Measurements from ENCODE around the gene SCRN2. TPM values are rescaled to one million over a fixed set of nuclear protein-coding genes. Genes with fewer than 3 reads are reported as not detected.

The SCRN2 gene
- total RNA-seq, 2 experiments from 2014 or later = 28.1 to 33.8 TPM

DNA sequence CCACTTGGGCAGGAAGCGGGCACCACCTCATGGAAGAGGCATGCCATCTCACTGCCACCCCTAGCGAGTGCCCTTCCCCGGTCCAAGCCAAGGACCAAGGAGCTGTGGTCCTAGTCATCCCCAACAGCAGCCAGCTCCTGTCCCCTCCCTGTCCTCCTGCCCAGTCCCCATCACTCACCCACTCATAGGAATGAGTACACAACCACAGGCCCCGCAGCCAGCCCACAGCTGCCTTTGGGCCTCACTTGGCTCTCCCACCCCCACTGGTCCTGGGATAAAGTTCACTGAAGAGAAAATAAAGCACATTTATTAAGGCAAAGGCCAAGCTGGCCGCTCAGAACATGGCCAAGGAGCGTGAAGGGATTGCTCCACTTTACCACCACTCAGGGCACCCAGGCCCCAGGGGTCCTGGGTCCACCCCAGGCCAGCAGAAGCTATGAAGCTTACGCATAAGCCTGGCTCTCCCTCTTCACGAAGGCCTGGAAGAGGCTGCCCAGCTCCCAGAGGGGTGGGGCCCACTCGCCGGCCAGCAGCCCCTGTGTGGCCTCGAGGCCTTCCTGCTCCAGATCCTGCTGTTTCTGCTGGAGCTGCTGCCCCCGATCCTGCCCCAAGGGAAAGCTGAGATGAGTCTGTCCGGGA lies 3.6 kb downstream of the SCRN2 start:
- ATAC-seq (no peak), DNase-seq (no peak)
- CTCF ChIA-PET = interaction anchor here (0.7 to 3.4 kb wide), 5 partner anchors 9 to 112 kb away, joined by 3 to 20 read pairs (median 4); partner anchors contain the start of gene OSBPL7
- H3K4me3 Mint-ChIP-seq = no peak overlapping the region
- H3K36me3 Mint-ChIP-seq = no peaks in the 10 kb centered on the region
- H3K27ac Mint-ChIP-seq = no peak overlapping the region
- H3K27me3 Mint-ChIP-seq = no peaks in the 10 kb centered on the region
- peaks cover 51% of the 10 kb centered on the region for H3K4me1 Mint-ChIP-seq
- no peaks in the 10 kb centered on the region for H3K9me3 Mint-ChIP-seq (ENCODE audit: low read depth)

DNA sequence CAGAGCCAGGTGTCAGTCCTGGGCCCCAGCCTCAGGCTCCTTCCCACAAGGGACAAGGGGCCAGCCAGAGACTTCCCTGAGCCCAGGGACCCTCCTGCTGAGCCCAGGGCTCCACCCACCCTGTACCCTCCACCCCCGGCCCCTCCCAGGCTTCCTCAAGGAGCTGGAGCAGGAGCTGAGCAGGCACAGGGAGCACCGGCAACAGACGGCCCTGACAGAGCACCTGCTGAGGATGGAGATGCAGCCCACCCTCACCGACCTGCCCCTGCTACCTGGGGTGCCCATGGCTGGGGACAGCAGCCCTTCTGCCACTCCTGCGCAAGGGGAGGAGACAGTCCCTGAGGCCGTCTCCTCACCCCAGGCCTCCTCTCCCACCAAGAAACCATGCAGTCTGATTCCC lies 4.5 kb downstream of the SCRN2 start:
- H3K4me3 Mint-ChIP-seq = no peak overlapping the region
- no peak overlapping the region for H3K27ac Mint-ChIP-seq
- no peaks in the 10 kb centered on the region for H3K9me3 Mint-ChIP-seq (ENCODE audit: low read depth)
- CTCF ChIA-PET = interaction anchor here (1.5 to 3.4 kb wide), 3 partner anchors 15 to 113 kb away, joined by 4 to 20 read pairs (median 5); partner anchors contain the start of gene OSBPL7
- H3K4me1 Mint-ChIP-seq = peaks cover 50% of the 10 kb centered on the region
- DNase-seq (no peak), ATAC-seq (no peak)
- no peaks in the 10 kb centered on the region for H3K36me3 Mint-ChIP-seq
- no peaks in the 10 kb centered on the region for H3K27me3 Mint-ChIP-seq

GRCh38 chr17:47834756-47835155 lies 6.3 kb downstream of the SCRN2 start:
- Mint-ChIP-seq H3K4me3 (no peak overlapping the region), H3K4me1 (peaks cover 47% of the 10 kb centered on the region), H3K27ac (peak overlapping the region; percentile 17), H3K36me3 (peaks cover 6% of the 10 kb centered on the region), H3K27me3 (no peaks in the 10 kb centered on the region), H3K9me3 (ENCODE audit: low read depth) (no peaks in the 10 kb centered on the region)
- no peak for ATAC-seq
- CTCF ChIA-PET = interaction anchor here (0.8 to 1.3 kb wide), 4 partner anchors 8 to 184 kb away, joined by 3 read pairs; partner anchors contain the start of gene SP6
- no peak for DNase-seq

GRCh38 chr17:47831934-47832327 lies 9.1 kb downstream of the SCRN2 start:
- Mint-ChIP-seq H3K9me3 (ENCODE audit: low read depth) (no peaks in the 10 kb centered on the region), H3K4me3 (peak overlapping the region; percentile 97), H3K27ac (peak overlapping the region; percentile 97), H3K4me1 (peaks cover 58% of the 10 kb centered on the region), H3K27me3 (no peaks in the 10 kb centered on the region), H3K36me3 (peaks cover 21% of the 10 kb centered on the region)
- DNase-seq (no peak), ATAC-seq (no peak)
- CTCF ChIA-PET = interaction anchor here (1.0 to 5.8 kb wide), 10 partner anchors 10 to 195 kb away, joined by 3 to 58 read pairs (median 4); partner anchors contain the start of genes CDK5RAP3, OSBPL7, SCRN2 and TBX21

DNA sequence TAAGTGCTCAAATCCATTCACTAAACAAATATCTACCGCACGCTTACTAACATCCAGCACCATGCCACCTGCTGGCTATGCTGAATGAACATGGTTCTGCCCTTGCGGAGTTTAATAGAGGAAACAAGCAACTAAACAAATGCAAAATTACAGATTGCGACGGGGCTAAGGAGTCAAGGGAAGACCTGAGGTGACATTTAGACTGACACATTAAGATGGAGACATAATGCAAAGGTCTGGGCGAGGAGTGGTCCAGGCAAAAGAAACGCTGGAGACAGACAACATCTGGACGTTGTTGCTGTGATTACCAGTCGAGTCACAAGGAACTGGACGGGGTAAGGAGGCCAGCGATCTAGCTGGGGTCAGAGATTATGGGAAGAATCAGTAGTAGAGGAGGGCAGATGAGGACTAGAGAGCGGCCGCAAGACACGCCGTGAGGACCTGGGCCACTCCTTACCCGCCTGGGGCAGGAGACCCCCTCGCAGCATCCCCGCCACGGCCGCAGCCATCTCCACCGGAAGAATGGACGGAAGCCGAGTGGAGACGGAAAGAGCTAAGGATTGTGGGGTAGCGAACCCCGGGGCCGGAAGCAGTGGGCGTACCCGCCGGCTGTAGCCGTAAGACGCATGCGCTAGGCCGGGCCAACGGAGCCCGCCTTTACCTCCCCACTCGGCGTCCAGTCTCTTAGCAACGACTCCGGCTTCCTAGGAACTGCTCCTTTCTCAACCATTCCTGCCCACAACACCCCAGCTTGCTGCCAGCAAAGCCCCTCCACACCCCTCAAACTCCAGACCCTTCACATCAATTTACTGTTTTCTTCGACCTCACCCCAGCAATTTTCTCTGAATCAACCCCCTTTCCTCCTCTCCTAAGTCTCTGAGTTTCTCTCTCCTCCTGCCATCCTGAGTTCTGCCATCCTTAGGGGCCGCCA lies 9.8 kb downstream of the SCRN2 start, which contains the start of the genes LRRC46 and MRPL10:
Gene LRRC46, plus strand, starts transcription at position 668 of the 931 bp plus-strand sequence. CDS start 320 bp downstream, outside the sequence.
Gene MRPL10, minus strand, starts transcription at position 539 of the 931 bp plus-strand sequence. Its CDS starts 30 bp downstream, at position 509.
- Mint-ChIP-seq H3K36me3 (peaks cover 27% of the 10 kb centered on the region), H3K9me3 (ENCODE audit: low read depth) (no peaks in the 10 kb centered on the region), H3K27ac (peak within 1 kb of the TSS; percentile 97), H3K27me3 (no peaks in the 10 kb centered on the region), H3K4me1 (peaks cover 58% of the 10 kb centered on the region), H3K4me3 (peak within 1 kb of the TSS; percentile 97)
- ATAC-seq (peak; percentile 82), DNase-seq (peak; percentile 95)
- CTCF ChIA-PET = interaction anchor here (0.6 to 5.8 kb wide), 14 partner anchors 9 to 196 kb away, joined by 3 to 58 read pairs (median 5); partner anchors contain the start of genes CDK5RAP3, OSBPL7, SCRN2 and SP2

DNA sequence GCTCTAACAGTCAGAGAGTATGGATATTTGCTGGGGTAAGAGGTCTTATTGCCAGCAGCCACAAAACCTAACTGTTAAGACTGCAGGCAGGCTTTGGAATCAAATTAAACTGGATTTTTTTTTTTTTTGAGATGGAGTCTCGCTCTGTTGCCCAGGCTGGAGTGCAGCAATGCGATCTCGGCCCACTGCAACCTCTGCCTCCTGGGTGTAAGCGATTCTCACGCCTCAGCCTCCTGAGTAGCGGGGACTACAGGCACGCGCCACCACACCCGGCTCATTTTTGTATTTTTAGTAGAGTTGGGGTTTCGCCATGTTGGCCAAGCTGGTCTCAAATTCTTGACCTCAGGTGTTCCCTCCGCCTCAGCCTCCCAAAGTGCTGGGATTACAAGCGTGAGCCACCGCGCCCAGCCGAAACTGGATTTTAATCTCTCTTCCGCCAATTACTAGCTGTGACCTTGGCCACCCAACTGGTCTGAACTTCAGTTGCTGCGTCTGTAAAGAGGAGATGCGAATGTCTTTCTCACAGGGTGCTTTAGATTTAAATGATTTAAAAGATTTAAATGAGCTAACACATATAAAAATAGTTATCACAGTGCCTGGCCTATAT lies 10.6 kb downstream of the SCRN2 start:
- Mint-ChIP-seq H3K4me1 (peaks cover 51% of the 10 kb centered on the region), H3K36me3 (peaks cover 31% of the 10 kb centered on the region), H3K4me3 (peak overlapping the region; percentile 97), H3K27me3 (no peaks in the 10 kb centered on the region), H3K27ac (peak overlapping the region; percentile 97), H3K9me3 (ENCODE audit: low read depth) (no peaks in the 10 kb centered on the region)
- no peak for DNase-seq
- CTCF ChIA-PET = interaction anchor here (0.6 to 5.8 kb wide), 13 partner anchors 8 to 196 kb away, joined by 3 to 58 read pairs (median 5); partner anchors contain the start of genes CDK5RAP3, OSBPL7, SCRN2 and SP2
- no peak for ATAC-seq

DNA sequence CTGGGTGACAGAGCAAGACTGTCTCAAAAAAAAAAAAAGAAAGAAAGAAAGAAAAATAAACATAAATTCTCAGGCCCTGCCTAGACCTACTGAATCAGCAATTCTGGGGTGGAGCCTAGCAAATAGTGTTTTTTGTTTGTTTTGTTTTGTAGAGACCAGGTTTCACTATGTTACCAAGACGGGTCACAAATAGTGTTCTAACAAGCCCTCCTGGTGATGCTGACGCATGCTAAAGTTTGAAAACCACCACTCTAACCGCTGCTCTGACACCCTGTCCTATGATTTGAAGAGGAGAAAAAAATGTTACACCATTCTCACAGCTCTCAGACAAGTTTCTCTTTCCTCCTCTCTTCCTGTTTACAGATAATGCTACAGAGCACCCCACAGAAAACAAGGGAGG lies 11.2 kb downstream of the SCRN2 start:
- ATAC-seq (peak; percentile 75), DNase-seq (peak; percentile 90)
- peak overlapping the region; percentile 97 for H3K27ac Mint-ChIP-seq
- H3K4me3 Mint-ChIP-seq = peak overlapping the region; percentile 97
- CTCF ChIA-PET = interaction anchor here (1.2 to 5.8 kb wide), 5 partner anchors 8 to 113 kb away, joined by 3 to 58 read pairs (median 7); partner anchors contain the start of genes OSBPL7 and SCRN2
- H3K36me3 Mint-ChIP-seq = peaks cover 34% of the 10 kb centered on the region
- no peaks in the 10 kb centered on the region for H3K27me3 Mint-ChIP-seq
- H3K4me1 Mint-ChIP-seq = peaks cover 47% of the 10 kb centered on the region
- no peaks in the 10 kb centered on the region for H3K9me3 Mint-ChIP-seq (ENCODE audit: low read depth)

DNA sequence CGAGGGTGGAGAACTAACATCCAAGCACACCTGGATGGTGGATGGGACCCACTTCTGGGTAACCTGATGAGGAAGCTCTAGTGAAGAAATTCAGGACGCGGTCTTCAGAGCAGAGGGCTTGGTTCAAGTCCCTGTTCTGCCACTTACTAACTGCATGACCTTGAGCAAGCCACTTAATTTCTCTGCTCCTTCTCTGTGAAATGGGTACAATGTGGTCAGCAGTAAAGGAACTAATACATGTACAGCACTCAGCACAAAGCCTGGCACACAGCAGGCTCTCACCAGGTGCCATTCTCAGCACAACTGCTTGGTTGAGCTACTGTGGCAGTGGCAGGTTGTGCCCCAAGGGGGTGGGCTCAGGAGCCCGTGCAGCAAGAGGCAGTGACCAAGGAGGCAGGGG lies 17.6 kb downstream of the SCRN2 start:
- peaks cover 36% of the 10 kb centered on the region for H3K36me3 Mint-ChIP-seq
- ATAC-seq (no peak), DNase-seq (no peak)

GRCh38 chr17:47822785-47823184 lies 18.3 kb downstream of the SCRN2 start:
- Mint-ChIP-seq H3K9me3 (ENCODE audit: low read depth) (no peaks in the 10 kb centered on the region), H3K4me1 (peaks cover 27% of the 10 kb centered on the region), H3K4me3 (no peak overlapping the region), H3K36me3 (peaks cover 32% of the 10 kb centered on the region), H3K27me3 (no peaks in the 10 kb centered on the region), H3K27ac (peak overlapping the region; percentile 83)
- CTCF ChIA-PET = interaction anchor here (1.4 to 2.9 kb wide), 5 partner anchors 8 to 68 kb away, joined by 5 to 17 read pairs (median 10); partner anchors contain the start of genes LRRC46, MRPL10 and SCRN2
- ATAC-seq (no peak), DNase-seq (no peak)

More for the DNA sequence above, 17.6 kb downstream of the SCRN2 start:
- H3K27ac Mint-ChIP-seq = no peak overlapping the region
- peaks cover 31% of the 10 kb centered on the region for H3K4me1 Mint-ChIP-seq
- no peak overlapping the region for H3K4me3 Mint-ChIP-seq
- no peaks in the 10 kb centered on the region for H3K27me3 Mint-ChIP-seq
- CTCF ChIA-PET = interaction anchor here (2.9 kb wide), 1 partner anchor 7 kb away, joined by 17 read pairs; the partner anchor contains the start of genes LRRC46 and MRPL10
- no peaks in the 10 kb centered on the region for H3K9me3 Mint-ChIP-seq (ENCODE audit: low read depth)

DNA sequence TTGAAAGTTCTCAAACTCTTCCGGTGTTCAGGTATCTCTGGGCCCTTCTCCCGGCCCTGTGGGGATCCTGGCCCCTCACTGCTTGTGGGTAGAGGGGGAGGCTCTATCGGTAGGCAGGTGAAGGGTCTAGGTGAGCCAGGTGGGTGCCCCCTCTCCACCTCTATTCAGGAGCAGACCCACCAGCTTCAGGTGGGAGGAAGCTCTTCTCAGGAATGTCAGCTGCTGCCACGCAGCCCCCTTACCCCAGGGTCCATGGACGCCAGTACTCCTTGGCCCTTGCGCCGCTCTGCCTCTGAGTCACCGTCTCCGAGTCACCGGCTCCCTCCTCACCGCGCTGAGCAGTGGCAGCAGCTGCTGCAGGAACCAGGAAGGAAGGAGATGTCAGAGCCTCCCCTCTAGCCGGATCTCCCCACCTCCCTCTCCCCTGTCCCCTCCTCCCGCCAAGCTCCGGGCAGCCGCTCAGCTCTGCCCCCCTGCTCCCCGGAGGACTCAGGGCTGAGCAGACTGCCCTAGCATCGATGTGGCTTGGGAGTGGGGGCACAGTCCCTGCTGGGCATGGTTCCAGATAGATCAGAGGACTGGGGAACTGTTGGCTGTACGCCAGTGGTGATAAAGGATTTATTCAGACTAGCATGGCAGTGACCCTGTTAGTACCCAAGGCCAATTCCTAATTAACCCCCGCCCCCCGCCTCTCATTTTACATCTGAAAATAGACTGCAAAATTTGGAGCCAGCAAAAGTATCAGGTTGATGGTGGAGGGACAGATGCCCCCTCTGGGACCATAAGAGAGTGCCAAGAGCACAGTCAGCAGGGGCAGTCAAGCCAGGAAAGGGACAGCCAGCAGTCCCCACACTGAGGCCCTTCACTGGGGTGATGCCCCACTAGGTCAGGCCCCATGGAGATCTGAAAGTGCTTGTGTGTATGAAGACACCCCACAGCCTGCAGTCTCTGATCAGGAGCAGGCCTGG lies 19.4 kb downstream of the SCRN2 start, which contains the start of gene OSBPL7:
Gene OSBPL7, minus strand, starts transcription at position 371 of the 968 bp plus-strand sequence. CDS start 1,516 bp downstream, outside the sequence.
- peak; percentile 97 for ATAC-seq
- CTCF ChIA-PET = interaction anchor here (0.7 to 2.9 kb wide), 17 partner anchors 9 to 196 kb away, joined by 3 to 17 read pairs (median 3); partner anchors contain the start of genes LRRC46, MRPL10 and SCRN2
- H3K27ac Mint-ChIP-seq = peak within 1 kb of the TSS; percentile 83

GRCh38 chr17:47821031-47821423 lies 20.0 kb downstream of the SCRN2 start:
- peak overlapping the region; percentile 96 for H3K4me3 Mint-ChIP-seq
- H3K36me3 Mint-ChIP-seq = peaks cover 22% of the 10 kb centered on the region
- ATAC-seq (no peak), DNase-seq (no peak)
- peaks cover 27% of the 10 kb centered on the region for H3K4me1 Mint-ChIP-seq
- H3K27me3 Mint-ChIP-seq = no peaks in the 10 kb centered on the region
- H3K27ac Mint-ChIP-seq = peak overlapping the region; percentile 83
- no peaks in the 10 kb centered on the region for H3K9me3 Mint-ChIP-seq (ENCODE audit: low read depth)
- CTCF ChIA-PET = interaction anchor here (0.7 to 2.9 kb wide), 15 partner anchors 9 to 197 kb away, joined by 3 to 17 read pairs (median 4); partner anchors contain the start of genes LRRC46, MRPL10 and SCRN2

More for the DNA sequence above, 19.4 kb downstream of the SCRN2 start, which contains the start of gene OSBPL7:
- H3K4me3 Mint-ChIP-seq = peak within 1 kb of the TSS; percentile 96
- H3K27me3 Mint-ChIP-seq = no peaks in the 10 kb centered on the region
- peaks cover 28% of the 10 kb centered on the region for H3K36me3 Mint-ChIP-seq
- peak; percentile 91 for DNase-seq
- H3K4me1 Mint-ChIP-seq = peaks cover 27% of the 10 kb centered on the region
- H3K9me3 Mint-ChIP-seq (ENCODE audit: low read depth) = no peaks in the 10 kb centered on the region
